GM12878 (cell line): ENCODE measurements around the gene SMCO1. TPM values are rescaled to one million over a fixed set of nuclear protein-coding genes. Genes with fewer than 3 reads are reported as not detected.

Source experiments
- ATAC-seq: fragments of 200-7000 bp; cut with Tn5 transposase; 3 replicates; pipeline ENCODE4 v1.9.1; 2020; ENCODE audit warnings: mild to moderate bottlenecking, moderate library complexity
- BruUV-seq: library from RNA; stranded (reverse); fragments of 400-500 nt; replicated peaks from 2 replicates; lab custom pipeline; 2021; lab: Mats Ljungman, UMichigan
- CTCF ChIA-PET: fragments of 300-600 bp; sonication (Branson Sonifier 250); formaldehyde crosslinking; extraction: SDS; loops from one replicate; lab custom pipeline; 2021; ENCODE audit warnings: inconsistent platforms; lab: Yijun Ruan, JAX
- POLR2A ChIA-PET: fragments of 350-600 bp; formaldehyde crosslinking; extraction: SDS; loops from one replicate; lab custom pipeline; 2021; ENCODE audit warnings: inconsistent platforms; lab: Charles Lee
- RAD21 ChIA-PET: fragments of 300-600 bp; sonication (Branson Sonifier 250); formaldehyde crosslinking; loops from one replicate; lab custom pipeline; 2023; ENCODE audit warnings: antibody characterized with exemption; ENCODE audit not compliant: unreplicated experiment; lab: Charles Lee
- SMC1A ChIA-PET: fragments of 300-600 bp; sonication (Branson Sonifier 250); formaldehyde crosslinking; loops from one replicate; lab custom pipeline; 2023; ENCODE audit not compliant: unreplicated experiment, uncharacterized antibody; lab: Charles Lee
- DNase-seq: peaks from one replicate; pipeline ENCODE4 v3.0.0-alpha.2; 2011; ENCODE audit warnings: low read depth, low spot score
- FAIRE-seq: peaks from 3 replicates; lab custom pipeline; 2011; peaks lifted over from hg19 to GRCh38; lab: Jason Lieb, UNC
- H2AFZ ChIP-seq: 2 replicates; pipeline ENCODE4 v1.6.0; 2011; ENCODE audit warnings: low read depth, low read length, control low read depth; ENCODE audit not compliant: control insufficient read depth
- H3K27ac ChIP-seq: 2 replicates; pipeline ENCODE4 v1.5.1; 2011; ENCODE audit warnings: control low read depth; ENCODE audit not compliant: control insufficient read depth, insufficient read depth
- H3K27me3 ChIP-seq, 2 experiments: replicated peaks in 1 of 2; 2 replicates each; pipeline versions ENCODE4 v1.6.0 to v1.6.1; 2011; ENCODE audit warnings: low read length in 1 of 2; ENCODE audit not compliant: control insufficient read depth in 2 of 2, insufficient read depth in 2 of 2
- H3K36me3 ChIP-seq, 2 experiments: 2 replicates each; pipeline ENCODE4 v1.5.1; 2011; ENCODE audit warnings: low read length in 1 of 2; ENCODE audit not compliant: control insufficient read depth in 2 of 2, insufficient read depth in 2 of 2
- H3K4me1 ChIP-seq: 2 replicates; pipeline ENCODE4 v1.6.1; 2011; ENCODE audit warnings: mild to moderate bottlenecking, low read length, moderate library complexity, mixed read lengths; ENCODE audit not compliant: control insufficient read depth, insufficient read depth
- H3K4me2 ChIP-seq: 2 replicates; pipeline ENCODE4 v1.6.0; 2011; ENCODE audit warnings: control low read depth; ENCODE audit not compliant: control insufficient read depth, insufficient read depth
- H3K4me3 ChIP-seq: fragments of 200-600 bp; sonication (generic); 2 replicates; pipeline ENCODE4 v1.5.1; 2016
- H3K79me2 ChIP-seq: 2 replicates; pipeline ENCODE4 v1.6.0; 2011; ENCODE audit warnings: low read length; ENCODE audit not compliant: control insufficient read depth, insufficient read depth
- H3K9ac ChIP-seq: 2 replicates; pipeline ENCODE4 v1.8.0; 2011; ENCODE audit warnings: low read length, control low read depth, mixed read lengths; ENCODE audit not compliant: control insufficient read depth, insufficient read depth
- H3K9me3 ChIP-seq: replicated peaks from 3 replicates; pipeline ENCODE4 v1.5.1; 2011; ENCODE audit warnings: mild to moderate bottlenecking, low read length; ENCODE audit not compliant: control insufficient read depth, insufficient read depth
- H4K20me1 ChIP-seq: 2 replicates; pipeline ENCODE4 v1.6.0; 2011; ENCODE audit not compliant: control insufficient read depth, insufficient read depth
- ASH2L ChIP-seq: fragments of 300-600, 200-600 bp; sonication (generic); IDR thresholded peaks from 2 replicates; pipeline ENCODE4 v1.6.1; 2017; ENCODE audit warnings: low read depth, mild to moderate bottlenecking, borderline replicate concordance
- BACH1 ChIP-seq: fragments of 450-650 bp; IDR thresholded peaks from 2 replicates; pipeline ENCODE4 v1.6.1; 2017; ENCODE audit warnings: mild to moderate bottlenecking, borderline replicate concordance
- BCL11A ChIP-seq: IDR thresholded peaks from 2 replicates; pipeline ENCODE4 v1.6.1; 2011; ENCODE audit warnings: low read depth, low read length
- BHLHE40 ChIP-seq, 2 experiments: fragments of 450-650 bp in 1 of 2; IDR thresholded peaks; 2 replicates each; pipeline ENCODE4 v1.6.1; 2011 to 2017; ENCODE audit warnings: low read depth in 2 of 2, borderline replicate concordance in 1 of 2, improper control_type of control experiment in 1 of 2, low read length in 1 of 2, mild to moderate bottlenecking in 1 of 2
- CBFB ChIP-seq: IDR thresholded peaks from 2 replicates; pipeline ENCODE4 v1.6.1; 2016; ENCODE audit warnings: antibody characterized with exemption, low read depth
- CEBPZ ChIP-seq: fragments of 150-350 bp; IDR thresholded peaks from 2 replicates; pipeline ENCODE4 v1.6.1; 2016; ENCODE audit warnings: low read depth, low read length
- CREM ChIP-seq: IDR thresholded peaks from 2 replicates; pipeline ENCODE4 v1.6.1; 2014; ENCODE audit warnings: antibody characterized with exemption, low read depth
- MAX ChIP-seq: IDR thresholded peaks from 2 replicates; pipeline ENCODE4 v1.6.1; 2012; ENCODE audit warnings: low read depth, low read length, improper control_type of control experiment
- MLLT1 ChIP-seq: fragments of 450-650 bp; IDR thresholded peaks from 2 replicates; pipeline ENCODE4 v1.6.1; 2016; ENCODE audit warnings: mild to moderate bottlenecking
- PAX5 ChIP-seq: IDR thresholded peaks from 2 replicates; pipeline ENCODE4 v1.6.1; 2011; ENCODE audit warnings: low read depth, low read length, borderline replicate concordance
- POLR2AphosphoS2 ChIP-seq: IDR thresholded peaks from 2 replicates; pipeline ENCODE4 v1.6.1; 2011; ENCODE audit warnings: low read depth, mild to moderate bottlenecking, low read length, improper control_type of control experiment, moderate library complexity
- RAD21 ChIP-seq: IDR thresholded peaks from 2 replicates; pipeline ENCODE4 v1.6.1; 2011; ENCODE audit warnings: mild to moderate bottlenecking, low read depth, low read length, moderate library complexity; ENCODE audit not compliant: insufficient read depth
- RUNX3 ChIP-seq: IDR thresholded peaks from 2 replicates; pipeline ENCODE4 v1.6.1; 2012; ENCODE audit warnings: low read length, inconsistent platforms
- SPI1 ChIP-seq: IDR thresholded peaks from 2 replicates; pipeline ENCODE4 v1.6.1; 2011; ENCODE audit warnings: low read depth, mild to moderate bottlenecking, low read length, moderate library complexity, borderline replicate concordance; ENCODE audit not compliant: insufficient read depth
- TBL1XR1 ChIP-seq: IDR thresholded peaks from 2 replicates; pipeline ENCODE4 v1.6.1; 2012; ENCODE audit warnings: low read depth, low read length, improper control_type of control experiment
- TCF7 ChIP-seq: IDR thresholded peaks from 2 replicates; pipeline ENCODE4 v1.6.1; 2014; ENCODE audit warnings: antibody characterized with exemption, borderline replicate concordance
- YY1 ChIP-seq: IDR thresholded peaks from 2 replicates; pipeline ENCODE4 v1.6.1; 2011; ENCODE audit warnings: low read depth, mild to moderate bottlenecking, low read length
- ZNF384 ChIP-seq: IDR thresholded peaks from 2 replicates; pipeline ENCODE4 v1.6.1; 2012; ENCODE audit warnings: low read depth, mild to moderate bottlenecking, low read length, improper control_type of control experiment, borderline replicate concordance
- WGBS: methylation state at CpG from one replicate; pipeline ENCODE4 v1.1.6; 2016; ENCODE audit warnings: low lambda C conversion rate; ENCODE audit not compliant: insufficient replicate concordance, insufficient coverage; ENCODE audit errors: missing lambda C conversion rate; 5-methylcytosine and 5-hydroxymethylcytosine counted together
- in situ Hi-C: fragments of 300-500 bp; cut with MboI; formaldehyde crosslinking; loops from 9 replicates; pipeline ENCODE4 v1.14.3; 2018; ENCODE audit warnings: mixed read lengths
- intact Hi-C: fragments of 100-400 bp; cut with micrococcal nuclease; formaldehyde crosslinking; loops from one replicate; pipeline ENCODE4 v1.14.2; 2022; ENCODE audit not compliant: unreplicated experiment
- polyA plus RNA-seq, 11 experiments: library from polyadenylated mRNA; depleted of rRNA in 4 of 11; unstranded in 6 of 11; stranded (reverse) in 5 of 11; fragments of >200 nt; fragmentation: Nextera tagmentation in 4 of 11; fragmentation: Illumina TruSeq in 1 of 11; extraction: Ambion mirVana in 4 of 11; extraction: Trizol in 1 of 11; gene quantifications; 1 replicate in 1 of 11; 2 replicates in 10 of 11; pipeline versions ENCODE4 v1.2.1 to v1.2.3, GENCODE V29; 2011 to 2016; ENCODE audit warnings: inconsistent platforms in 2 of 11, missing spikeins in 2 of 11, low read depth in 1 of 11
- total RNA-seq, 4 experiments: library from RNA; depleted of rRNA in 3 of 4; stranded (reverse); fragments of >200 nt in 3 of 4; fragmentation: Illumina TruSeq in 1 of 4; extraction: Trizol in 1 of 4; gene quantifications; 2 replicates each; pipeline versions ENCODE4 v1.2.1 to v1.2.3, GENCODE V29; 2013 to 2021

SMCO1 gene
- total and polyA plus RNA-seq, 10 of the 15 experiments (the other 5 are each of a cell fraction or from before 2014, with no cell fraction given), result 0.05 TPM; not detected in 9

GRCh38 chr3:196502775-196503195, 12.4 kb downstream of the SMCO1 start:
- Histone ChIP-seq H3K4me3 (peak overlapping the region; percentile 99), H3K4me1 (no peaks in the 10 kb centered on the region), H3K27me3 (no peaks in the 10 kb centered on the region), H3K9me3 (peaks cover 3% of the 10 kb centered on the region; the same call in 1 of the 3 replicates), H4K20me1 (0 out of 2 replicates have a peak, but pooled peaks cover 3% of the 10 kb centered on the region), H3K79me2 (peaks cover 55% of the 10 kb centered on the region), H3K9ac (peak overlapping the region; percentile 96), H3K36me3 (peaks cover 0 to 5% of the 10 kb centered on the region in 2 experiments; a peak in 2 of 4 replicates), H2AFZ (peak overlapping the region; percentile 55), H3K4me2 (peak overlapping the region; percentile 72), H3K27ac (peak overlapping the region; percentile 99)
- ChIA-PET RAD21 (interaction anchor here (1.1 kb wide), 1 partner anchor 62 kb away, joined by 4 read pairs; no protein-coding TSS in a partner anchor), CTCF (no interaction called here), POLR2A (interaction anchor here (0.8 to 1.5 kb wide), 3 partner anchors 37 to 212 kb away, joined by 4 to 10 read pairs (median 4); no protein-coding TSS in a partner anchor), SMC1A (interaction anchor here (1.0 kb wide), 1 partner anchor 63 kb away, joined by 3 read pairs; no protein-coding TSS in a partner anchor)
- intact Hi-C loops, result loop anchor here (1.0 to 5.0 kb wide), 2 partner anchors 60 to 66 kb away; partner anchors contain the start of genes FBXO45 and WDR53
- WGBS, result 1% methylated on average over 27 of the region's 27 CpGs
- DNase-seq (no peak), ATAC-seq (peak; percentile 37), FAIRE-seq (no peak)
- TF ChIP-seq CBFB (peak; percentile 21; the same call in 1 of the 2 replicates), TCF7 (no peak), CEBPZ (no peak), PAX5 (0 out of 2 replicates have a peak, but pooled peaks have one; percentile 9), YY1 (no peak), SPI1 (peak; percentile 67; the same call in 1 of the 2 replicates), BCL11A (0 out of 2 replicates have a peak, but pooled peaks have one; percentile 16), MLLT1 (peak; percentile 86; the same call in 1 of the 2 replicates), ZNF384 (no peak), BACH1 (0 out of 2 replicates have a peak, but pooled peaks have one; percentile 43), BHLHE40 (IDR thresholded peaks at IDR 0.05; ENCODE audit: borderline replicate concordance in 1 of 2, low read depth in 2 of 2, low read length in 1 of 2) (0 out of 4 replicates have a peak, but pooled peaks of 1 of the 2 experiments have one; percentile 3), POLR2AphosphoS2 (no peak), CREM (0 out of 2 replicates have a peak, but pooled peaks have one; percentile 15), RUNX3 (peak; percentile 67), TBL1XR1 (no peak), RAD21 (peak; percentile 6; the same call in 1 of the 2 replicates), MAX (0 out of 2 replicates have a peak, but pooled peaks have one; percentile 23), ASH2L (0 out of 2 replicates have a peak, but pooled peaks have one; percentile 38)
- in situ Hi-C loops, result no loop called here
- no TSS peak for BruUV-seq
